Osteoblast (primary cell): Measurements from ENCODE around the gene EIF2AK3. TPM values are rescaled to one million over a fixed set of nuclear protein-coding genes. Genes with fewer than 3 reads are reported as not detected.

ENCODE experiments used
- DNase-seq: peaks from one replicate; pipeline ENCODE4 v3.0.0; 2011; ENCODE audit warnings: low spot score, mixed read lengths; ENCODE audit not compliant: insufficient read length; ENCODE audit errors: missing footprints
- H2AFZ ChIP-seq: 2 replicates; pipeline ENCODE4 v1.6.0; 2011; ENCODE audit warnings: mild to moderate bottlenecking, low read length
- H3K27ac ChIP-seq: 2 replicates; pipeline ENCODE4 v1.5.1; 2011; ENCODE audit warnings: mild to moderate bottlenecking, low read depth, low read length, moderate library complexity
- H3K27me3 ChIP-seq: 2 replicates; pipeline ENCODE4 v1.6.0; 2012; ENCODE audit warnings: mild to moderate bottlenecking, control low read depth, inconsistent platforms, low read length, moderate library complexity; ENCODE audit not compliant: insufficient read depth
- H3K36me3 ChIP-seq: 2 replicates; pipeline ENCODE4 v1.5.1; 2011; ENCODE audit warnings: mild to moderate bottlenecking, low read length, control low read depth, moderate library complexity; ENCODE audit not compliant: insufficient read depth
- H3K4me1 ChIP-seq: 2 replicates; pipeline ENCODE4 v1.5.1; 2011; ENCODE audit warnings: mild to moderate bottlenecking, low read length, control low read depth, moderate library complexity; ENCODE audit not compliant: insufficient read depth
- H3K4me2 ChIP-seq: 2 replicates; pipeline ENCODE4 v1.6.0; 2011; ENCODE audit warnings: mild to moderate bottlenecking, low read length; ENCODE audit not compliant: insufficient read depth
- H3K4me3 ChIP-seq: fragments of 200-600 bp; sonication (generic); 3 replicates; pipeline ENCODE4 v1.5.1; 2012; ENCODE audit warnings: mild to moderate bottlenecking, low read length, inconsistent platforms; ENCODE audit not compliant: insufficient read depth
- H3K79me2 ChIP-seq: 2 replicates; pipeline ENCODE4 v1.6.0; 2012; ENCODE audit warnings: mild to moderate bottlenecking, low read length, control low read depth, inconsistent platforms; ENCODE audit not compliant: insufficient read depth
- H3K9me3 ChIP-seq: 2 replicates; pipeline ENCODE4 v1.5.1; 2011; ENCODE audit warnings: low read depth, low read length, control low read depth
- H4K20me1 ChIP-seq: 2 replicates; pipeline ENCODE4 v1.6.0; 2012; ENCODE audit warnings: mild to moderate bottlenecking, low read length, control low read depth; ENCODE audit not compliant: insufficient read depth
- total RNA-seq: library from RNA; depleted of rRNA; stranded (reverse); fragments of >200 nt; gene quantifications from 2 replicates; pipeline ENCODE4 v1.2.3, GENCODE V29; 2012
- TF ChIP-seq, protein P1 (sequence below): IDR thresholded peaks from 2 replicates; pipeline ENCODE4 v1.5.1; 2011; ENCODE audit warnings: mild to moderate bottlenecking, low read depth, low read length, moderate library complexity; ENCODE audit errors: extremely low read depth

The EIF2AK3 gene
- total RNA-seq, 1 donor = 25.7 TPM

DNA sequence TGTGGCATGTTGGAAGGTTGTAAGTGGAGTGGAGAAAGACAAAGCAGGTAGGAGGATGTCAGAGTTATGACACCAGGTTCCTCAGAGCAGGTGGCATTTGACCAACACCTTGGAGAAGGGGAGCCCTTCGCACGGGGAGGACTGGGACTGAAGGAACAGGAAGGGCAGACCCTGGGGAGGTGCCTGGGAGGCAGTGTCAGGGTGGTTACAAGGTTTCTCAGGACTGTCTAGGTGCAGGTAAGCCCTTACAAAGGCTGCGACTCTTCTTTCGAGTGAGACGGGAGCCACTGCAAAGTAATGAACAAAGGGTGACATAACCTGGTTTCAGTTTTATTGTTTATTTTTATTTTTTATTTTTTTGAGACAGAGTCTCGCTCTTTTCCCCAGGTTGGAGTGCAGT is 84.6 kb downstream of the EIF2AK3 start:
- Histone ChIP-seq H2AFZ (no peak overlapping the region), H4K20me1 (no peaks in the 10 kb centered on the region), H3K27ac (no peak overlapping the region), H3K36me3 (no peaks in the 10 kb centered on the region), H3K4me2 (no peak overlapping the region), H3K4me1 (peaks cover 8% of the 10 kb centered on the region), H3K27me3 (no peaks in the 10 kb centered on the region), H3K79me2 (no peaks in the 10 kb centered on the region), H3K9me3 (no peaks in the 10 kb centered on the region), H3K4me3 (no peak overlapping the region)
- DNase-seq = peak; percentile 60
- TF ChIP-seq, protein P1, sequence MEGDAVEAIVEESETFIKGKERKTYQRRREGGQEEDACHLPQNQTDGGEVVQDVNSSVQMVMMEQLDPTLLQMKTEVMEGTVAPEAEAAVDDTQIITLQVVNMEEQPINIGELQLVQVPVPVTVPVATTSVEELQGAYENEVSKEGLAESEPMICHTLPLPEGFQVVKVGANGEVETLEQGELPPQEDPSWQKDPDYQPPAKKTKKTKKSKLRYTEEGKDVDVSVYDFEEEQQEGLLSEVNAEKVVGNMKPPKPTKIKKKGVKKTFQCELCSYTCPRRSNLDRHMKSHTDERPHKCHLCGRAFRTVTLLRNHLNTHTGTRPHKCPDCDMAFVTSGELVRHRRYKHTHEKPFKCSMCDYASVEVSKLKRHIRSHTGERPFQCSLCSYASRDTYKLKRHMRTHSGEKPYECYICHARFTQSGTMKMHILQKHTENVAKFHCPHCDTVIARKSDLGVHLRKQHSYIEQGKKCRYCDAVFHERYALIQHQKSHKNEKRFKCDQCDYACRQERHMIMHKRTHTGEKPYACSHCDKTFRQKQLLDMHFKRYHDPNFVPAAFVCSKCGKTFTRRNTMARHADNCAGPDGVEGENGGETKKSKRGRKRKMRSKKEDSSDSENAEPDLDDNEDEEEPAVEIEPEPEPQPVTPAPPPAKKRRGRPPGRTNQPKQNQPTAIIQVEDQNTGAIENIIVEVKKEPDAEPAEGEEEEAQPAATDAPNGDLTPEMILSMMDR = no peak

DNA sequence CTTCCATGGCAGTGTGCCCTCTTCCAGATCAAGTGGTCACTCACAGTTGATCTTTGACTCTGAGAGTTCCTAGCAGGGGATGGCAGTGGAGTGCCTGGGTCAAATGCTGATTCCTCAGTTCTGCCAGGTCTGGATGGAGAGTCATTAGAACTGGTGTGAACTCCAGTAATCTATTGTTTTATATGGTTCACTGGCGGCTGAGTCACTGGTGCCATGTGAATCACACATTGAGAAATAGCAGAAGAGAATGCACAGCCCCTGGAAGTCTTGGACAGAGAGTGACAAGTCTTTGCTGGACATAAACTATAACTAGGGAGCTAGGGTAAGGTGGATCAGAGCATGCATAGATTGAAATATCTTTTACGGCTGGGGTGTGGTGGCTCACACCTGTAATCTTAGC is 86.9 kb downstream of the EIF2AK3 start:
- no peak overlapping the region for H3K27ac ChIP-seq
- no peaks in the 10 kb centered on the region for H3K9me3 ChIP-seq
- H4K20me1 ChIP-seq = no peaks in the 10 kb centered on the region
- no peaks in the 10 kb centered on the region for H3K27me3 ChIP-seq
- H3K4me3 ChIP-seq = no peak overlapping the region
- H3K79me2 ChIP-seq = no peaks in the 10 kb centered on the region
- peaks cover 8% of the 10 kb centered on the region for H3K4me1 ChIP-seq
- no peaks in the 10 kb centered on the region for H3K36me3 ChIP-seq
- TF ChIP-seq, protein P1 = no peak
- no peak overlapping the region for H2AFZ ChIP-seq
- DNase-seq = peak; percentile 89
- no peak overlapping the region for H3K4me2 ChIP-seq

DNA sequence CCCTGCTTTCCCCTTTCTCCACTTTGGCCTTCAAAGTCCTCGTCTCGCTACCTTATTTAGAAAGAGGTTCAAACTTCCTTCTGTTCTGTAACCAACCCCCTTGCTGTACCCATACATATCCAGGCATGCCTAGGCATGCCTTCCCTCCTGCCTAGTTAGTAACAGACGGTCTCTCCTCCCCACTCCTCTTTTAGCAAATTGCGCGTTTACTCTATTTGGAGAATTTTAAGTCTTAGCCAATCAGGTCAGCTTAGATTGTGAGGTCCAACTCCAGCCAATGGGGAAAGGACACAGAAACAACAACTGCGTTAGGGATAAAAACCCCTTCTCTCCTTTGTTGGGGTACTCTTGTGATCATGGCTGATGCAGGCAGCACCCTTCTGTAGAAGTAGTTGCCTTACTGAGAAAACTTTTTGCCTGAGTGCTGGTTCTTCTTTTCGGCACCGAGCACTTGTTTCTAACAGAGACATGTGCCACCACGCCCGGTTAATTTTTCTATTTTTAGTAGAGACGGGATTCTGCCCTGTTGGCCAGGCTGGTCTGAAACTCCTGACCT is 88.8 kb downstream of the EIF2AK3 start:
- Histone ChIP-seq H3K4me2 (no peak overlapping the region), H3K4me3 (no peak overlapping the region), H3K27ac (no peak overlapping the region), H3K9me3 (no peaks in the 10 kb centered on the region), H3K27me3 (no peaks in the 10 kb centered on the region), H2AFZ (no peak overlapping the region), H3K79me2 (no peaks in the 10 kb centered on the region), H4K20me1 (no peaks in the 10 kb centered on the region), H3K36me3 (no peaks in the 10 kb centered on the region), H3K4me1 (peaks cover 8% of the 10 kb centered on the region)
- DNase-seq = no peak
- TF ChIP-seq, protein P1 = no peak

DNA sequence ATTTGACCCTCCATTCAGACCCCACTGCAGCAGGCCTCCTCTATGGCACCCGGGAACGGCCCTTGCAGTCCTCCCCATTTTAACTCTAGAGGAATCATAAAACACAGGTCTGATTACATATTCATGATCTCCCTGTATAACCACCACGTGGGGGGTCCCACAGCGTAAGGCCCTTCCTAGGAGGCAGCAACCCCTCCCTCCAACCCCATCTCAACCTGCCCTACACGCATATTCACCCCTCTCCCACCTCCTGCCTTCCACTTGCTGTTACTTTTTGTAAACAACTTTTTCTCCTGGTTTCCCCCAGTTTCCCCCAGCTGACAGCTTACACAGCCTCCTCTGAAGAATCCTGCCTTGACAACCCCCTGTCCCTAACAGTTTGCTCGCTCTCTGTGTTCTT is 89.6 kb downstream of the EIF2AK3 start:
- Histone ChIP-seq H4K20me1 (no peaks in the 10 kb centered on the region), H3K4me1 (peaks cover 8% of the 10 kb centered on the region), H3K4me3 (no peak overlapping the region), H3K36me3 (no peaks in the 10 kb centered on the region), H3K27me3 (no peaks in the 10 kb centered on the region), H3K4me2 (no peak overlapping the region), H2AFZ (peak overlapping the region; percentile 15), H3K9me3 (no peaks in the 10 kb centered on the region), H3K79me2 (no peaks in the 10 kb centered on the region), H3K27ac (no peak overlapping the region)
- no peak for DNase-seq
- TF ChIP-seq, protein P1 = no peak
